Thyroid gland (tissue), 4 donors: Measurements from ENCODE around the gene DOHH.

Experiments
- POLR2A ChIP-seq, 2 donors: fragments of 450-650 bp; IDR thresholded peaks; one replicate each; pipeline ENCODE4 v1.6.1; 2017; ENCODE audit warnings: antibody characterized with exemption in 2 of 2, mild to moderate bottlenecking in 2 of 2, moderate library complexity in 1 of 2
- TF ChIP-seq, protein P1 (sequence below), 6 experiments: fragments of 200-600 bp in 3 of 6; fragments of 450-650 bp in 3 of 6; sonication (generic) in 3 of 6; IDR thresholded peaks; one replicate each; pipeline ENCODE4 v1.5.1; 2016 to 2019; ENCODE audit warnings: antibody characterized with exemption in 6 of 6, mild to moderate bottlenecking in 2 of 6, inconsistent platforms in 1 of 6, moderate library complexity in 1 of 6

DNA sequence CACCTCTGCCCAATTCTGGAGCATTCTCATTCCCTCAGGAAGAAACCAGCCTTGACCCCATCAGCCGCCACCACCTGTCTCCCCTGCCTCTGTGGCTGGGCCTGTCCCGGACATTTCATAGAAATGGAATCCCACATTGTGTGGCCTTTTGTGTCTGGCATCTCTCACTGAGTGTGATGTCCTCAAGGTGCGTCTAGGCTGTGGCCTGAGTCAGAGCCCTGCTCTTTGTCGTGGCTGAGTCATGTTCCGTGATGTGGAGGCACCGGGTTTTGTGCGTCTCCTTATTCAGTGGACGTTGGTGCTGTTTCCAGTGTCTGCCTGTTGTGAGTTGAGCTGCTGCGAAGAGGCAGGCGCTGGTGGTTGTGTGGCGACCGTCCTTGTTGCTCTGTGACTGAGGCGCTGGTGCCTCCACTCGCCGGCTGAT, 9.1 kb upstream of the DOHH start:
- TF ChIP-seq, protein P1, sequence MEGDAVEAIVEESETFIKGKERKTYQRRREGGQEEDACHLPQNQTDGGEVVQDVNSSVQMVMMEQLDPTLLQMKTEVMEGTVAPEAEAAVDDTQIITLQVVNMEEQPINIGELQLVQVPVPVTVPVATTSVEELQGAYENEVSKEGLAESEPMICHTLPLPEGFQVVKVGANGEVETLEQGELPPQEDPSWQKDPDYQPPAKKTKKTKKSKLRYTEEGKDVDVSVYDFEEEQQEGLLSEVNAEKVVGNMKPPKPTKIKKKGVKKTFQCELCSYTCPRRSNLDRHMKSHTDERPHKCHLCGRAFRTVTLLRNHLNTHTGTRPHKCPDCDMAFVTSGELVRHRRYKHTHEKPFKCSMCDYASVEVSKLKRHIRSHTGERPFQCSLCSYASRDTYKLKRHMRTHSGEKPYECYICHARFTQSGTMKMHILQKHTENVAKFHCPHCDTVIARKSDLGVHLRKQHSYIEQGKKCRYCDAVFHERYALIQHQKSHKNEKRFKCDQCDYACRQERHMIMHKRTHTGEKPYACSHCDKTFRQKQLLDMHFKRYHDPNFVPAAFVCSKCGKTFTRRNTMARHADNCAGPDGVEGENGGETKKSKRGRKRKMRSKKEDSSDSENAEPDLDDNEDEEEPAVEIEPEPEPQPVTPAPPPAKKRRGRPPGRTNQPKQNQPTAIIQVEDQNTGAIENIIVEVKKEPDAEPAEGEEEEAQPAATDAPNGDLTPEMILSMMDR (IDR thresholded peaks at IDR 0.05), result no peak
- no peak for TF ChIP-seq POLR2A (IDR thresholded peaks at IDR 0.05)
